CD4-positive, alpha-beta T cell treated with Interleukin-12 subunit alpha and Interleukin-12 subunit beta, for 1 hour (primary cell): ENCODE data around the gene GALNT6.
"Not testable (repeated sequence)": the region's sequence is repeated elsewhere in the genome, so short reads cannot be mapped to it uniquely, and the experiment has no call there.

ENCODE experiments used
- DNase-seq: peaks from one replicate; pipeline ENCODE4 v3.0.0-alpha.2; 2020

The GALNT6 gene

GRCh38 chr12:51321882-51322281 is 69.3 kb downstream of the GALNT6 start:
- DNase-seq, result no peak

- DNase-seq, result peak; percentile 24
Measured at GRCh38 chr12:51320695-51321320, 70.4 kb downstream of the GALNT6 start.

GRCh38 chr12:51320311-51320694 is 70.9 kb downstream of the GALNT6 start:
- DNase-seq, result no peak

GRCh38 chr12:51318846-51319599 is 72.2 kb downstream of the GALNT6 start:
- DNase-seq, result peak; percentile 74

- not testable (repeated sequence) for DNase-seq
Measured at GRCh38 chr12:51318057-51318806, 73.0 kb downstream of the GALNT6 start.

GRCh38 chr12:51311389-51311788 is 79.8 kb downstream of the GALNT6 start:
- no peak for DNase-seq

GRCh38 chr12:51307655-51308593 is 83.3 kb downstream of the GALNT6 start:
- no peak for DNase-seq

GRCh38 chr12:51306507-51306906 is 84.7 kb downstream of the GALNT6 start:
- DNase-seq, result no peak
